Fibroblast of skin of scalp (primary cell): ENCODE results near the gene ODAD2. TPM values are rescaled to one million over a fixed set of nuclear protein-coding genes. Genes with fewer than 3 reads are reported as not detected.
"Not testable (repeated sequence)": the region's sequence is repeated elsewhere in the genome, so short reads cannot be mapped to it uniquely, and the experiment has no call there.

Experiments
- DNase-seq: peaks from one replicate; pipeline ENCODE4 v3.0.0-alpha.2; 2013
- polyA plus RNA-seq, 2 experiments: library from polyadenylated mRNA; unstranded; fragments of 120-200 nt; gene quantifications; one replicate each; pipeline ENCODE4 v1.2.1, GENCODE V29; 2013; ENCODE audit not compliant: insufficient read length in 2 of 2

ODAD2 gene, protein sequence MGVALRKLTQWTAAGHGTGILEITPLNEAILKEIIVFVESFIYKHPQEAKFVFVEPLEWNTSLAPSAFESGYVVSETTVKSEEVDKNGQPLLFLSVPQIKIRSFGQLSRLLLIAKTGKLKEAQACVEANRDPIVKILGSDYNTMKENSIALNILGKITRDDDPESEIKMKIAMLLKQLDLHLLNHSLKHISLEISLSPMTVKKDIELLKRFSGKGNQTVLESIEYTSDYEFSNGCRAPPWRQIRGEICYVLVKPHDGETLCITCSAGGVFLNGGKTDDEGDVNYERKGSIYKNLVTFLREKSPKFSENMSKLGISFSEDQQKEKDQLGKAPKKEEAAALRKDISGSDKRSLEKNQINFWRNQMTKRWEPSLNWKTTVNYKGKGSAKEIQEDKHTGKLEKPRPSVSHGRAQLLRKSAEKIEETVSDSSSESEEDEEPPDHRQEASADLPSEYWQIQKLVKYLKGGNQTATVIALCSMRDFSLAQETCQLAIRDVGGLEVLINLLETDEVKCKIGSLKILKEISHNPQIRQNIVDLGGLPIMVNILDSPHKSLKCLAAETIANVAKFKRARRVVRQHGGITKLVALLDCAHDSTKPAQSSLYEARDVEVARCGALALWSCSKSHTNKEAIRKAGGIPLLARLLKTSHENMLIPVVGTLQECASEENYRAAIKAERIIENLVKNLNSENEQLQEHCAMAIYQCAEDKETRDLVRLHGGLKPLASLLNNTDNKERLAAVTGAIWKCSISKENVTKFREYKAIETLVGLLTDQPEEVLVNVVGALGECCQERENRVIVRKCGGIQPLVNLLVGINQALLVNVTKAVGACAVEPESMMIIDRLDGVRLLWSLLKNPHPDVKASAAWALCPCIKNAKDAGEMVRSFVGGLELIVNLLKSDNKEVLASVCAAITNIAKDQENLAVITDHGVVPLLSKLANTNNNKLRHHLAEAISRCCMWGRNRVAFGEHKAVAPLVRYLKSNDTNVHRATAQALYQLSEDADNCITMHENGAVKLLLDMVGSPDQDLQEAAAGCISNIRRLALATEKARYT
- 0.29 TPM for polyA plus RNA-seq (2013, experiment 1 of 2; ENCODE audit: insufficient read length)
- 0.83 TPM for polyA plus RNA-seq (2013, experiment 2 of 2; ENCODE audit: insufficient read length)

DNA sequence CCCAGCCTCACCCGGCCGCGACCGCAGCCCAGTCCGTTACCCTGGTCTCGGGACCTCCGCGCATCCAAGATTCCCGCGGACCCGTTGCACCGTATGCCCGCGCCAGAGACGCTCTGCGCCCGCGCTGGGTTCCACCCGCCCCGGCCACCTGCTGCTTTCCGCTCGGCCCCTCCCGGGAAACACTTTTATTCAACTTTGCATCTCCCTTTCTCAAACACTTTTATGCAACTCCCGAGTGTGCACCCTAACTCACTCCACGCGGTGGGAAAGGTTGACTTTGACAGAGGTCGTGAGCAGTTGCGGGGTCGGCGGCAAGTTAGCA, at the start of gene ODAD2:
TSS of gene ODAD2 (minus strand) at position 126 of the 322 bp plus-strand sequence. CDS start 3,937 bp downstream, outside the sequence.
- no peak for DNase-seq

- peak; percentile 38 for DNase-seq
Observed at GRCh38 chr10:28047061-28047460, 48.2 kb upstream of the ODAD2 start.

- DNase-seq = no peak
Observed at GRCh38 chr10:28046579-28046978, 47.7 kb upstream of the ODAD2 start.

GRCh38 chr10:28043941-28044340, 45.1 kb upstream of the ODAD2 start:
- no peak for DNase-seq

DNA sequence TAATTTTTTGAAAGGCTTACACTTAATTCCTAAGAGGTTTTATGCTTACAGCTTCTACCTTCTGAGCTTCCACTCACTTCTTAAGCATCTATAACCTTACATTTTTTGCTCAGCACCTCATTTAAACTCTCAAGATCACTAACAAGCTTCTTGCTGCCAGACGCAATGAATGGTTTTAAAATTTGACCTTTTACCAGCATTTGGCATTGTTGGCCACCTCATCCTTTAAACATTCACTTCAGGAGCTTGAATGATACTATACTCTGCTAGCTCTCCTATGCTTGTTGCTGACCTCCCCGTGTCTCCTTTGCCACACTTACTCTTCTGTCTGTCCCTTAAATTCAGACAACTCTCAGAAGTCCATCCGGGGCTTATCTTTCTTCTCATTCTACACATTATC, 37.7 kb upstream of the ODAD2 start:
- DNase-seq = no peak

DNA sequence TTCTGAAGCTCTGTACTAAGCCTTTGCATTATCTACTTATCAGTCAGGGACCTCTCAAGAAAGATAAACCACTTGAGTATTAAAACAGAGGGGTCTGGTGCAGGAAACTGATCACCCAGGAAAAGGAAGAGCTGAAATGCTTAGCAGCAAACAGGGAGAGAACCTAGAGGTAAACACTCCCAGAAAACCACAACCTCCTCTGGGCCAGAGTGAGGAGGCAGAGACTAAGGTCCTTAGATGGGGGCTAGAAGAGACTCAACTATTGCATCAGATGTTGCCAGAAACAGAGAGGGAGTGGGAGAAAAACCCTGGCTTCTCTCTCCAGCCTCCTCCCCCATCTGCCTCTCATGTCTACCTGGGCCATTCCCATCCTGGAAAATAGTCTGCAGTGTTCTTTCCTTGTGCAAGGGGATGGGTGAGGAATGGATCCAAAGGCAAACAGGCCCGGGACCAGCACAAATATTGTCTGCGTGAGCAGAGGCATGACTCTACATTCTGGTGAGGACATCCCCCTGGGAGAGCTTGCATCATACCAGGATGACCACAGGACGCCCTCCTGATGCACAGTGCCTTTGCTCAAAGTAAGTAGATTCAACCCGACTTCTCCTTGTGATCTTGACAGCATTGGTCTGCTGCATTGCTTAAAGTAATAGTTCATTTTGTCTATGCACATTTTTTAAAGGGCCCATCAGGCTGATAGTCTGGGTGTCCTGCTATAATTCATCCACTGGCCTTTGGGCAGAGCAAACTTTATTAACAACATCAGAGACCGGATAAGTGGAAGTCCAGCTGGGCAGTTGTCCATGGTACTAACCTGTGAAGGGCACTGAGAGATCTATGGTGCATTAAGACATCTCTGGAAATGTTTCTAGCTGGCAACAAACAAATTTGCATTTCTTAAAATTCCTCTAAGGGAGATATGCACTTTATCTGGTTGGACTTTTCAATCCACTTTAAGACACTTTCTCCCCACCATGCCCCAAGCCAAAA, 22.4 kb upstream of the ODAD2 start:
- no peak for DNase-seq

- DNase-seq = no peak
Observed at GRCh38 chr10:28020080-28020860, 21.4 kb upstream of the ODAD2 start.

DNA sequence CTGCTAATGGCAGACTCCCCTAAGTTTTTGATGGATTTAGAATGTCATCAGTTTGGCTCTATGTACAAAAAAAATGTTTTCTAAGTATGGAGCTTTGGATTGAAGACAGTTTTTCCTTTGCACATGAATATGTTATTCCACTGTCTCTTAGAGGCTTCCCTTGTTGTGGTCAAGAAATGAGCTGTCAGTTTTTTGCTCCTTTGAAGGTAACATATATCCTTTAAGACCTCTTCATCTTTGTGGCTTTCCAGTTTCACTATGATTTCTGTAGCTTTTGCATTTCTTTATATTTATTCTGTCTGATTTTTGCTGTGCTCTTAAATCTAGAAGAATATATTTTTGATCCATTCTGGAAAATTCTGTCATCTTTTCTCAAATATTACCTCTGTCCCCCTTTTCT, 15.8 kb upstream of the ODAD2 start:
- no peak for DNase-seq

- DNase-seq = no peak
Observed at GRCh38 chr10:28012990-28013515, 14.2 kb upstream of the ODAD2 start.

DNA sequence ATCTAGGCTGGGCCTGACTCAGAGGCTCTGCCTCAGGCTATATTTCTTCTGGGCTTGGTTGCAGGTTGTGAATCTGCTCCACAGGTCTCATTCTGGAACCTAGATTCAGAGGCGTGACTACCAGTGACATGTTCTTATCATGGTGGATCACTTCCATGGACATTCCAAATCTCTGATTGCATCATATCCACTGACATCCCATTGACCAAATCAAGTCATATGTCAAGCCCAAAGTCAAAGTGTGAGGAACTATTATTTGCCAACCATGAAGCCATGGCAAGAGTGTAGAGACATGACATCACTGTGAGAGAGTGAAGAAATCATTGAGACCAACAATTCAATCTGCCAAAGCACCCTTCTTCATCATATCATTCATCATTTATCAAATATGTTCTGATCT, 11.9 kb upstream of the ODAD2 start:
- no peak for DNase-seq

GRCh38 chr10:28008054-28008453, 9.2 kb upstream of the ODAD2 start:
- no peak for DNase-seq

DNA sequence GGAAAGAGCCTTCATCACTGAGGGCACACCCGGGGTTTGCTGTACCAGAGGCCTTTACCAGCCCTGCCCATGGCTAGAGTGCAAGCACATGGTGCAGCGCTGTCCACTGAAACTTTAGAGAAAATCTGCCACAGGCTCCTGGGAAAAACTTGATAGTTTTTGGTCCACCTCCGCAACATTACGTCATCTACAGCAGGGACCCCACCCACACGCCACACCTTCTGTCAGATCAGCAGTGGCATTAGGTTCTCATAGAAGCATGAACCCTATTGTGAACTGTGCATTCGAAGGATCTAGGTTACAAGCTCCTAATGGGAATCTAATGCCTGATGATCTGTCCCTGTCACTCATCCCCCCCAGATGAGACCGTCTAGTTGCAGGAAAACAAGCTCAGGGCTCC, 2.5 kb upstream of the ODAD2 start:
- DNase-seq = no peak

DNA sequence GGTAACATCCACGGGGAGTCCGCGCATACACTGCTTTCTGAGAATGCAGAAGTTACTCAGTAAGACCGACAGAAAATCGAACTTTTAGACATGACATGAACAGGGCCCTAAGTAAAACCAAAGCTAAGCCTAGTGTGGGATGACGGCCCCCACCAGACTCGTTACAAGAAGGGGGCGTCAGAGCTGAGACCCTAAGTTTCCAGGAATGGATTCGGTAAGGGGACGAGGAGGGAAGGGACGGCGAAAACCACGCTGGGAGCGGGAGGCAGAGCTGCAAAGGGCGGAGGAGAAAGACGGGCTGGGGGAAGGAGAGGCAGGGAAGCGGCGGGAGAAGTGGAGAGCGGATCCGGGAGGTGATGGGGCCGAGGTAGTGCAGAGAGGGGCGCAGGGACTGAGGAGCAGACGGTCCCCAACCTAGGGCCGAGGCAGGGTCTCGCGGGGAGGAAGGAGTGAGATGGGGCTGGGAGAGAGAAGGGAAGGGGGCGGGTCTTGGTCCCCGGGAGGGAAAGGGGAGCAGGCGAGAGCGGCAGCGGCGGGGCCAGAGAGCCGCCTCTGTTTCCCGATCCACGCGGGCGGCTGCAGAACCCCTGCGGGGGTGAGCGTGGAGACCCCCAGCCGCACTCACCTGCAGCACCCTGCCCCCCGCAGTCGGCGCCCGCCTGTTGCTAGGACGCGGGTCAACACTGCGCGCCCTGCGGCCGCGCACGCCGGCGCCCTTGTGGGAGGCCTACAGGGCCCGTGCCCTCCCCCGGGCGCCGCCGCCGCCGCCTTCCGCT, 513 bp downstream of the ODAD2 start:
- DNase-seq = peak; percentile 25

GRCh38 chr10:27997865-27998177, 1.1 kb downstream of the ODAD2 start:
- DNase-seq = no peak

DNA sequence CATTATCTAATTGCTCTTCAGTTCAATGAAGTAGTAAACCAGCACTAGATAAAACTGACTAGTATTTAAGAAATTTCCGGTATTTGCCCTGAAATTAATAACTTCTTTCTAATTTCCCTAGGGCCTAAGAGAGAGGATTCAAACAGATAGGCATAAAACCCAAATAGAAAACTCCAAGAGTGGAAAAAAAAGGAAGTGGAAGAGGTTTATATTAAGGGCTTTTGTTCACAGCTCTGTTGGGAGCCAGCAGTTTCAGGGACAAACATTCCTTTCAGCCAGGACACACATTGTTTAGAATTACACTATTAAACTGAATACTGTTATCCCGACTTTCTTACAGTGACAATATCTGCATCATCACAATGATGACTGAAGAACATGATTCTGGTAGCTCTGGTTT, 3.6 kb downstream of the ODAD2 start:
- peak; percentile 42 for DNase-seq

GRCh38 chr10:27989357-27989756, 9.5 kb downstream of the ODAD2 start:
- not testable (repeated sequence) for DNase-seq

DNA sequence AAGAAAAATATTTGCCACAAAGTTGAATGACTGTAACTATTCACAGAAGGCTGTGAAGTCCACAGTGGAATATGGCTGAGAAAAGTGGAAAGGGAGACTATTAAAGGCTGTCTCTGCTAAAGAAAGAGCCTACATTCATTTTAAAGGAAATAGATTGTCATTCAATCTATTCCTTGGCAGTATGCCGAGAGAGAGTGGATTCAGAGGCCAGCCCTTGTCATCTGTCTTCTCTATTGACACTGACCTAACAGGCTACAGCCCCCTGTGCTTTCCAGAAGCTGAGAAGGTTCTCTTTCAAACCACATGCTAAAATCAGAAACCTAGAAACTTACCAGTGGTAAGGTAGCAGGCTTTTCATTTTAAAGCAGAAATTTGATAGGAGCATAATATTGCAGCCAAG, 12.1 kb downstream of the ODAD2 start:
- no peak for DNase-seq

- no peak for DNase-seq
Observed at GRCh38 chr10:27982875-27983543, 15.9 kb downstream of the ODAD2 start.

GRCh38 chr10:27981744-27982143, 17.1 kb downstream of the ODAD2 start:
- DNase-seq = no peak

DNA sequence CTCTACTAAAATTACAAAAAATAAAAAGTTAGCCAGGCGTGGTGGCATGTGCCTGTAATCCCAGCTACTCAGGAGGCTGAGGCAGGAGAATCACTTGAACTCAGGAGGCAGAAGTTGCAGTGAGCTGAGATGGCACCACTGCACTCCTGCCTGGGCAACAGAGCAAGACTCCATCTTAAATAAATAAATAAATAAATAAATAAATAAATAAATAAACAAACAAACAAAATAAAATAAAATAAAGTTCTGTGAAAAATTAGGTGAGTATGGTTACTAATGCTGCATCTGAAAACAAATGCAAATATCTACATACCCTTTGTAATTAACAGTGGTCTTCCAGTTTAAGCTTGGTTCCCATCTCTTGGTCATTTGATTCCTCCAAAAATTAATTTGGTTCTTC, 28.1 kb downstream of the ODAD2 start:
- DNase-seq = not testable (repeated sequence)
